Activated naive CD8-positive, alpha-beta T cell treated with anti-CD3 and anti-CD28 coated beads, Interleukin-2, amount 50 U/mL, for 24 hours (primary cell): ENCODE data around the gene FMOD.

Experiments
- ATAC-seq: fragments of 150-1000 bp; cut with Tn5 transposase; one replicate; pipeline ENCODE4 v1.10.0; 2021
- DNase-seq: peaks from one replicate; pipeline ENCODE4 v3.0.0; 2021
- H3K27ac Mint-ChIP-seq: one replicate; pipeline ENCODE4 v1.8.0; 2021; ENCODE audit warnings: mild to moderate bottlenecking, mixed read lengths
- H3K27me3 Mint-ChIP-seq: one replicate; pipeline ENCODE4 v1.8.0; 2021; ENCODE audit warnings: mixed read lengths
- H3K36me3 Mint-ChIP-seq: one replicate; pipeline ENCODE4 v1.8.0; 2021; ENCODE audit warnings: low read depth, mixed read lengths
- H3K4me1 Mint-ChIP-seq: one replicate; pipeline ENCODE4 v1.8.0; 2021; ENCODE audit warnings: mixed read lengths
- H3K4me3 Mint-ChIP-seq: one replicate; pipeline ENCODE4 v1.8.0; 2021; ENCODE audit warnings: mild to moderate bottlenecking, moderate library complexity, mixed read lengths
- H3K9me3 Mint-ChIP-seq: one replicate; pipeline ENCODE4 v1.8.0; 2021; ENCODE audit warnings: mixed read lengths

The FMOD gene

GRCh38 chr1:203346060-203346768, 4.7 kb downstream of the FMOD start:
- no peak overlapping the region for H3K4me3 Mint-ChIP-seq
- ATAC-seq (no peak), DNase-seq (no peak)
- H3K4me1 Mint-ChIP-seq, result peaks cover 12% of the 10 kb centered on the region
- H3K36me3 Mint-ChIP-seq, result no peaks in the 10 kb centered on the region
- H3K27ac Mint-ChIP-seq, result no peak overlapping the region
- H3K9me3 Mint-ChIP-seq, result no peaks in the 10 kb centered on the region
- peaks cover 17% of the 10 kb centered on the region for H3K27me3 Mint-ChIP-seq

GRCh38 chr1:203343956-203344754, 6.8 kb downstream of the FMOD start:
- Mint-ChIP-seq H3K36me3 (no peaks in the 10 kb centered on the region), H3K4me3 (no peak overlapping the region), H3K27ac (no peak overlapping the region), H3K4me1 (peaks cover 7% of the 10 kb centered on the region), H3K27me3 (peaks cover 19% of the 10 kb centered on the region), H3K9me3 (no peaks in the 10 kb centered on the region)
- no peak for DNase-seq
- no peak for ATAC-seq

- Mint-ChIP-seq H3K4me1 (peaks cover 7% of the 10 kb centered on the region), H3K27ac (no peak overlapping the region), H3K9me3 (no peaks in the 10 kb centered on the region), H3K36me3 (no peaks in the 10 kb centered on the region), H3K27me3 (peaks cover 15% of the 10 kb centered on the region), H3K4me3 (peak overlapping the region; percentile 28)
- ATAC-seq (peak; percentile 54), DNase-seq (peak; percentile 55)
Measured at GRCh38 chr1:203342192-203342940, 8.6 kb downstream of the FMOD start.

- no peaks in the 10 kb centered on the region for H3K9me3 Mint-ChIP-seq
- ATAC-seq, result peak; percentile 73
- no peak overlapping the region for H3K27ac Mint-ChIP-seq
- H3K4me1 Mint-ChIP-seq, result peaks cover 16% of the 10 kb centered on the region
- peak; percentile 51 for DNase-seq
- no peak overlapping the region for H3K4me3 Mint-ChIP-seq
- peaks cover 15% of the 10 kb centered on the region for H3K27me3 Mint-ChIP-seq
- H3K36me3 Mint-ChIP-seq, result no peaks in the 10 kb centered on the region
Measured at GRCh38 chr1:203340112-203340790, 10.7 kb downstream of the FMOD start.

GRCh38 chr1:203338335-203339036, 12.4 kb downstream of the FMOD start:
- no peak overlapping the region for H3K4me3 Mint-ChIP-seq
- ATAC-seq (peak; percentile 43), DNase-seq (peak; percentile 55)
- no peaks in the 10 kb centered on the region for H3K36me3 Mint-ChIP-seq
- H3K4me1 Mint-ChIP-seq, result peaks cover 16% of the 10 kb centered on the region
- H3K27ac Mint-ChIP-seq, result no peak overlapping the region
- H3K9me3 Mint-ChIP-seq, result no peaks in the 10 kb centered on the region
- H3K27me3 Mint-ChIP-seq, result peaks cover 15% of the 10 kb centered on the region

GRCh38 chr1:203336097-203336496, 14.8 kb downstream of the FMOD start:
- peaks cover 6% of the 10 kb centered on the region for H3K27me3 Mint-ChIP-seq

GRCh38 chr1:203335503-203335902, 15.4 kb downstream of the FMOD start:
- Mint-ChIP-seq H3K36me3 (no peaks in the 10 kb centered on the region), H3K4me3 (no peak overlapping the region), H3K27ac (no peak overlapping the region), H3K9me3 (no peaks in the 10 kb centered on the region), H3K27me3 (peaks cover 4% of the 10 kb centered on the region), H3K4me1 (peaks cover 18% of the 10 kb centered on the region)
- no peak for DNase-seq
- ATAC-seq, result no peak

More at GRCh38 chr1:203336097-203336496, 14.8 kb downstream of the FMOD start:
- no peak overlapping the region for H3K4me3 Mint-ChIP-seq
- DNase-seq (no peak), ATAC-seq (no peak)
- H3K36me3 Mint-ChIP-seq, result no peaks in the 10 kb centered on the region
- H3K9me3 Mint-ChIP-seq, result no peaks in the 10 kb centered on the region
- H3K4me1 Mint-ChIP-seq, result peaks cover 18% of the 10 kb centered on the region
- no peak overlapping the region for H3K27ac Mint-ChIP-seq

- Mint-ChIP-seq H3K4me3 (no peak overlapping the region), H3K27me3 (no peaks in the 10 kb centered on the region), H3K9me3 (no peaks in the 10 kb centered on the region), H3K4me1 (peaks cover 35% of the 10 kb centered on the region), H3K27ac (no peak overlapping the region), H3K36me3 (no peaks in the 10 kb centered on the region)
- no peak for ATAC-seq
- DNase-seq, result no peak
Measured at GRCh38 chr1:203331224-203331623, 19.7 kb downstream of the FMOD start.

GRCh38 chr1:203328714-203329122, 22.2 kb downstream of the FMOD start:
- DNase-seq (no peak), ATAC-seq (no peak)
- no peak overlapping the region for H3K27ac Mint-ChIP-seq
- no peaks in the 10 kb centered on the region for H3K9me3 Mint-ChIP-seq
- peaks cover 54% of the 10 kb centered on the region for H3K4me1 Mint-ChIP-seq
- no peaks in the 10 kb centered on the region for H3K27me3 Mint-ChIP-seq
- H3K4me3 Mint-ChIP-seq, result no peak overlapping the region
- H3K36me3 Mint-ChIP-seq, result no peaks in the 10 kb centered on the region

- DNase-seq, result peak; percentile 63
- Mint-ChIP-seq H3K4me1 (peaks cover 63% of the 10 kb centered on the region), H3K4me3 (peak overlapping the region; percentile 79), H3K36me3 (no peaks in the 10 kb centered on the region), H3K27me3 (no peaks in the 10 kb centered on the region), H3K9me3 (no peaks in the 10 kb centered on the region), H3K27ac (peak overlapping the region; percentile 93)
- ATAC-seq, result peak; percentile 60
Measured at GRCh38 chr1:203327684-203328457, 23.1 kb downstream of the FMOD start.

GRCh38 chr1:203326830-203327683, 23.9 kb downstream of the FMOD start:
- peak; percentile 94 for DNase-seq
- ATAC-seq, result peak; percentile 86
- H3K27me3 Mint-ChIP-seq, result no peaks in the 10 kb centered on the region
- H3K4me3 Mint-ChIP-seq, result peak overlapping the region; percentile 79
- no peaks in the 10 kb centered on the region for H3K9me3 Mint-ChIP-seq
- no peaks in the 10 kb centered on the region for H3K36me3 Mint-ChIP-seq
- H3K27ac Mint-ChIP-seq, result peak overlapping the region; percentile 93
- peaks cover 71% of the 10 kb centered on the region for H3K4me1 Mint-ChIP-seq

- Mint-ChIP-seq H3K9me3 (no peaks in the 10 kb centered on the region), H3K4me1 (peaks cover 81% of the 10 kb centered on the region), H3K27ac (peak overlapping the region; percentile 93), H3K27me3 (no peaks in the 10 kb centered on the region), H3K36me3 (no peaks in the 10 kb centered on the region), H3K4me3 (peak overlapping the region; percentile 45)
- no peak for ATAC-seq
- DNase-seq, result no peak
Measured at GRCh38 chr1:203325418-203326091, 25.4 kb downstream of the FMOD start.
